ENCODE results near the gene RGS19.
A peak's percentile ranks its signal among the peaks of the same experiment; 100 is the strongest.

Gene RGS19

DNA sequence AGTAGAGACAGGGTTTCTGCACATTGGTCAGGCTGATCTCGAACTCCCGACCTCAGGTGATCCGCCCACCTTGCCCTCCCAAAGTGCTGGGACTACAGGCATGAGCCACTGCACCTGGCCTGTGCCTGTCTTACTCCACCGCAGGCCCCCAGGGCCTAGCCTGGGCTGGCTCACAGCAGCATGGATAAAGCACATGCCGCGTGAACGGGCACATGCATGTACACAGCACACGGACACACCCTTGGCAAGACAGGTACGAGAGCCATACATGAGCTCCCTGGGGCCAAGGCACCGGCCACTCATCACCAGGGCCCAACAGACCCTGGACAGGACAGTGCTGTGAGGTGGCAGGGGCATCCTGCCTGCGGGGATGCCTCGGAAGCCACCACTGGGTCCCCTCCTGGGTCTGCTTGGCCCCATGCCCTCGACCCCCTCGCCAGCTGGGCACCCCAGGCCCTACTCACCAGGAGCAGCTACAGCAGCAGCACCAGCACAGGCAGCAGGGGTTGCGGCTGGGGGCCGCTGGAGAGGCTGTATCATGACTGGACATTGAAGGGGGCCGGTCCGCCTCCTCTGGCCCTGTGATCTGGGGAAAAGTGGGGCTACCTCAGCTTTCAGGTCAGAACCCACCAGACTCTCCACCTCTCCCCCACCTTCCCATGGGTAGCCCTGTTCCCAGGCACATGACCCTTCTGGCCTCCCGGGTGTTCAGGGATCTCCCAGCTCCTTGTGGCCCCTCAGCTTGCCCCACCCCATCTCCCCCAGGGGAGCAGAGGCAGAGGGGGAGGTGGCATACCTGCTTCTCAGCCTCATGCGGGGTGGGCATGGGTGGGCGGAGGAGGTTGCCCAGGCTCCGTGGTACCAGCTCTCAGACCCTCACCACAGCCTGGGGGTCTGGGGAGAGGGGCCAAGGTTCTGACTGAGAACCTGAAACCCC lies 3.0 kb downstream of the RGS19 start:
- DNase-seq, result no peak

DNA sequence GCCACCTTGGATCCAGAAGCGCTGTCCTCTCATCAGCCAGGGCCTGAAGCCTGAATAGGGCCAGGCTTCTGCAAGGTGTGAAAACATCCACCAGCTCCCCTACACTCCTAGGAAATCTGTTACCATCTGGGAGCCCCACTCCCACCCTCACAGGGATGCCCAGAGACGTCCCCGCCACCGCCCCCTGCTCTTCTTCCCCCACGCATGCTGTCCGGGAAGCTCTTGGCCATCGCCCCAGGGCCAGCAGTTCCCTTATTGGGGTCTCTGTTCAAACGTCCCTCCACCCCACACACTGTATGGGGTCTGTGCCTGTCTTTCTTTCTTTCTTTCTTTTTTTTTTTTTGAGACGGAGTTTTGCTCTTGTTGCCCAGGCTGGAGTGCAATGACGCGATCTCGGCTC lies 3.8 kb downstream of the RGS19 start:
- no peak for DNase-seq

DNA sequence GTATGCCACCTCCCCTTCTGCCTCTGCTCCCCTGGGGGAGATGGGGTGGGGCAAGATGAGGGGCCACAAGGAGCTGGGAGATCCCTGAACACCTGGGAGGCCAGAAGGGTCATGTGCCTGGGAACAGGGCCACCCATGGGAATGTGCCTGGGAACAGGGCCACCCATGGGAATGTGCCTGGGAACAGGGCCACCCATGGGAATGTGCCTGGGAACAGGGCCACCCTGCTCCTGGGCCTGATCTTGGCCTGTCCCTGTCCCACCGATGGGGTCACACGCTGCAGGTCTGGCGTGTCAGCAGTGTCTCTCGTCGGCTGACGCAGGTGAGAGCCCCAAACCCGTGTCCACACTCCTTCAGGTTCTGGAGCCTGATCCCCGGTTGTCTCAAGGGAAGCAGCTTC lies 4.4 kb downstream of the RGS19 start:
- DNase-seq, result no peak

- no peak for DNase-seq
Measured at GRCh38 chr20:64074184-64074789, 5.0 kb downstream of the RGS19 start.

DNA sequence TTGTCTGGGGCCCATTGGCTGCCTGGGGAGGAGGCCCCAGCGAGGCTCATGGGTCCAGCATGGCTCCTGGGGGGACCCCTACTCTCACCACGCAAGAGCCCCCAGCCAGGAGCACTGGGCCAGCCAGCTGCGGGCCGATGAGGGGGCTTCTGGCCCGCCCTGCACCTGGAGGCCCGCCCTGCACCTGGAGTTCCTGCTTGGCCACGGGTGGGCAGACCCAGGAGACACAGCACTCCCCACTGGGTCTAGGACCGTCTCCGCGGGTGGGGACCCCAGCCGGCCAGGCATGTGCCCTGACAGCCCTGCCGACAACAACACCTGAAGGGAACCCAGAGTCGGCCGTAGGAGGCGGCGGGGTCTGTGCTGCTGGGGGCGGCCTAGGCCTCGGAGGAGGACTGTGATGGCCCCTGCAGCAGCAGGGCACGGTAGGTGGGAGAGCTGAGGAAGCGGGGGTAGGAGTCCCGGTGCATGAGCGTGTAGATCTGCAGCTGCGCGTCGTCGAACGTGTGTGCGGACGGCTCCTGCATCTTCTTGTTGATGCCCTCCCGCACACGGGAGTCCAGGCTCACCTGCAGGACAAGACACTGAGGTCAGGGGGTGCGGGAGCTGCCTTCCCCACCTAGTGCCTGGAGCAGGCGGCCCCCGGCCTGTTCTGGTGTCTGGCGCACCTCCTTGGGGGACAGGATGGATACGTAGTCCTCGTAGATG lies 5.7 kb downstream of the RGS19 start:
- DNase-seq, result no peak

- DNase-seq, result no peak
Measured at GRCh38 chr20:64072498-64073063, 6.7 kb downstream of the RGS19 start.

DNA sequence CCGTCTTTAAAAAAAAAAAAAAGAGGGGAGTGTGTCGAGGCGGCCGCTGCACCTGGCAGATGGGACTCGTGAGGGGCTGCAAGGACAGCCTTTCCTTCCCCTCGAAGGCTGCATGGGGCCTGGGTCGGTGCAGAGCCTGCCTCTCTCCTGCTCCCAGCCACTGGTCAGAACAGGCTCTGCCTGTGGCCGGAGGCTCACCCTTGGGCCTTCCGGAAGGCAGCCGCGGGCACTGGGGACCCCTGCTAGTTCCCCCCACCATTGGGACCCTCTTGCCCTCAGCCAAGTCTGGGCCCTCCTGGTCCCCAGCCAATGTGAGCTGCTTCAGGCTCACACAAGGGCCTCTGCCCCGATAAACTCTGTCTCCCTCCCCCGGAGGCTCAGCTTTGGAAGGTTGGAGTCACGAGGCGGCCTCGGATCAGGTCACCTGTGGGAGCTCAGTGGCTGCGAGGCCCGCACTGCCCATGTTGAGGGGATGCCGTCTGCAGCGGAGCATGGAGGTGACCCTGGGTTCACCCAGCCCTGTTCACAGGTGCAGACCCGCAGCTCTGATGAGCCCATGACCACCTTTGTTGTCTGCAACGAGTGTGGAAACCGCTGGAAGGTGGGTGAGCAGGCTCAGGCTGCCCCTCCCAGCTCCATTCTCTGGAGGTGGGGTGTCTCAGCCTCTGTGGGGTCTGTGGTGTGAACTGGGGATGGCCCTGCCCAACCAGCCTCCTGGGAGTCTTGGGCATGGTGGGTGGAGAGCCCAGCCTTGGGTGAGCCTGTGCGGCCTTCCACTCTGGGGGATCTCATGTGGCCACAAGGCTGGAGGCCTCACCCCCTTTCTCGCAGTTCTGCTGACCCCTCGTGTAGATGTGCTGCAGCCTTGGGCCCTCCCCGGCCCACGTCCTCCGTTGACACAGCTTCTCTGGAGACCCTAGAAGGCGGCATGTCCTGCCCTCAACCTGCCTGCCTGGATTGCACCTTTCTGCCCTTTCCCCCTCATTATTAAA lies 7.7 kb downstream of the RGS19 start:
- no peak for DNase-seq

GRCh38 chr20:64070244-64070993 lies 8.9 kb downstream of the RGS19 start:
- no peak for DNase-seq

DNA sequence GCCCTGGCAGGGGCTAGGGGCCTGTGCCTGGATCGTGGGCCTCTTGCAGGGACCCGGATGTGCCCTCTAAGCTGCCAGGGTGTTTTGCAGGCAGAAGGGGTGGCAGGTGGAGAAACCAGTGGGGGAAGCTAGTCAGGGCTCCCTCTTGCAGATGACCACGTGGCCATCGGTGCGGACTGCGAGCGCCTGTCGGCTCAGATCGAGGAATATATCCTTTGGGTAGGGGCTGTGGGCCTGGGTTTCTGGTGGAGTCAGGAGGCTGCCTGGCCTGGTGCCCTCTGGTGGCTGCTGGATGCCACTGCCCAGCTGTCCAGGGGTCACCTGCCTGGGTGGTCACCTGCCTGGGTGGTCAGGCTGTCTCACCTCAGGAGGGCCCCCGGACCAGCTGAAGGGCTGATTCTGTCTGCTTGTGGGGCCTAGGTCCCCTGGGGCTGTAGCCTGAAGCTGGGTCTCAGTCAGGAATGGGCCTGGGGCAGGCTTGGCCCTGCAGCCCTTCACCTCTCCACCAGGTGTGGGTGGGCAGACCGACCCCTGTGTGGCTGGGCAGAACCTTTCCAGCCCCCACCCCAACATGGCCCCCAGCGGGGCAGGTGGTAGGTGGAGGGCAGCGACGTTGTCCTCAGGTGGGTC lies 9.6 kb downstream of the RGS19 start:
- no peak for DNase-seq

DNA sequence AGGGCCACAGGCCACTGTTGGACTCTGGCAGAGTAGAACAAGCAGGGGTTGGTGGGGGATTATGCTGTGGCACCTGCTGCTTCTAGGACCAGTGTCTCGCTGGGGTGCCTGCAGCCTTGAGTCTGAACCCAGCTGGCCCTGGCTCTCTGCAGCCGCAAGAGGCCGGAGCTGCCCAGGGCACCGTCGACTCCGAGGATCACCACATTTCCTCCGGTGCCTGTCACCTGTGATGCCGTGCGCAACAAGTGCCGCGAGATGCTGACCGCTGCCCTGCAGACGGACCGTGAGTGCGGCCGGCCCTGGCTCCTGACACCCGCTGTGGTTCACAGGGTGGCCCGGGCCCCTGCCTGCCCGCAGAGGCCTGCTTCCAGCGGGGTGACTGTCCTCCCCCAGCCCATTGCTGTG lies 10.1 kb downstream of the RGS19 start:
- DNase-seq, result no peak

- no peak for DNase-seq
Measured at GRCh38 chr20:64068386-64069208, 10.7 kb downstream of the RGS19 start.

GRCh38 chr20:64067733-64068307 lies 11.5 kb downstream of the RGS19 start:
- no peak for DNase-seq

- DNase-seq, result no peak
Measured at GRCh38 chr20:64067005-64067632, 12.2 kb downstream of the RGS19 start.

- DNase-seq, result no peak
Measured at GRCh38 chr20:64065974-64066343, 13.4 kb downstream of the RGS19 start.

DNA sequence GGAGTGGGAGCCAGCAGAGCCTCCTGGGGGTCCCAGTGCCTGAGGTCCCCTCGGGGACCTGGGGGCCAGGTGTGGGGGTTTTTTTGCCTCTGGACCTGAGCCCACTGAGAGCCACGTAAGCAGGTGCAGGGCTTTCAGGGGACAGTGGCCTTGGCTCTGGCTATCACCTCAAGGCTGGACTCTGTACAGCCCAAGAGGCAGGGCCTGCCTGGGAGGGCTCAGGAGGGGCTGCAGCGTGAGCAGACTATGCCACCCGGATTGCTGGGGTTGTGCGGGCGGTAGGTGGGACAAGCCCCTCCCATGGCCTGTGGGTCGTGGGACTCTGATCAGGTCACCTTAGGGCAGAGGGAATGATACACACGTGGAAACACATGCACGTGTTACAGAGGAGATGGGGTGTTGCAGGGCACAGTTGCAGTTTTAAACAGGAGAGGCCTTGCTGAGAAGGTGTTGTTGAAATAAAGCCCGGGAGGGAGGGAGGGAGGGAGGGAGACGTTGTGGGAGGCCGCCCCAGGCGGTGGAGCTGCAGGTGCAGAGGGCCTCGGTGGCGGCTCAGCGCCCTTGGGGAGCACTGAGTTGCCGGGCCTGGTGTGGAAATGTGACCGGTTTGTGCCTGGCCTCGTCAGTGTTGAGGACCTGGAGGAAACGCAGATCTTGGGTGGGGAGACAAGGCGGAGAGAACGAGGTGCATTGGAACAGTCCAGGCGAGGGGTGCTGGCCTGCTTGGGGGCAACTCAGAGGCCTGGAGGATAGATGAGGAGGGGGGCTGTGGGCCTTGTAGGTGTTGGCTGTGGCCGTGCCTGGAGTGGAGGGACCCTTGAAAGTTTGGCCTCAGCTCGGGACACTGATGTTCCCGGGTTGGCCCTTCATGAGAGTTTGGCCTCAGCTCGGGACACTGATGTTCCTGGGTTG lies 14.0 kb downstream of the RGS19 start:
- DNase-seq, result no peak

- no peak for DNase-seq
Measured at GRCh38 chr20:64064145-64064698, 15.1 kb downstream of the RGS19 start.

- DNase-seq, result peak; percentile 17
Measured at GRCh38 chr20:64063389-64064144, 15.8 kb downstream of the RGS19 start.
